Body of pancreas (tissue), 4 donors: ENCODE data around the gene GRIP2.

ENCODE experiments used
- POLR2A ChIP-seq, 3 donors: fragments of 450-650 bp; IDR thresholded peaks; one replicate each; pipeline ENCODE4 v1.6.1; 2016; ENCODE audit warnings: antibody characterized with exemption in 3 of 3, mild to moderate bottlenecking in 2 of 3
- TF ChIP-seq, protein P1 (sequence below), 7 experiments: fragments of 450-650 bp in 4 of 7; fragments of 200-600 bp in 3 of 7; sonication (generic) in 3 of 7; IDR thresholded peaks; one replicate each; pipeline ENCODE4 v1.5.1; 2016 to 2019; ENCODE audit warnings: antibody characterized with exemption in 7 of 7

DNA sequence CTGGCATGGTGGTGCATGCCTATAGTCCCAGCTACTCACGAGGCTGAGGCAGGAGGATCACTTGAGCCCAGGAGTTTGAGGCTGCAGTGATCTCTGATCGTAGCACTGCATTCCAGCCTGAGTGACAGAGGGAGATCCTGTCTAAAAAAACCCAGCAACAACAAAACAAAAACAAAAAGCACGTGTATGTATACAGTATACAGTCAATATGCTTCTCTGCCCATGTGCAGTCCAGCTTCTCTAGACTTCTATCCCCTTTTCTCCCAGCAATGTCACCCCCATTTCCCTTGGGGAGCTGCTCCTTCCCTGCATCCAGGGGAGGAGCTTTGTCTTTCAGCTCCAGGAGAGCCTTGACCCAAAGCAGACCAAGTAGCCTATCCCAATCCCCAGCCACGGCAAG is 20.0 kb upstream of the GRIP2 start:
- TF ChIP-seq POLR2A (IDR thresholded peaks at IDR 0.05) = no peak
- TF ChIP-seq, protein P1, sequence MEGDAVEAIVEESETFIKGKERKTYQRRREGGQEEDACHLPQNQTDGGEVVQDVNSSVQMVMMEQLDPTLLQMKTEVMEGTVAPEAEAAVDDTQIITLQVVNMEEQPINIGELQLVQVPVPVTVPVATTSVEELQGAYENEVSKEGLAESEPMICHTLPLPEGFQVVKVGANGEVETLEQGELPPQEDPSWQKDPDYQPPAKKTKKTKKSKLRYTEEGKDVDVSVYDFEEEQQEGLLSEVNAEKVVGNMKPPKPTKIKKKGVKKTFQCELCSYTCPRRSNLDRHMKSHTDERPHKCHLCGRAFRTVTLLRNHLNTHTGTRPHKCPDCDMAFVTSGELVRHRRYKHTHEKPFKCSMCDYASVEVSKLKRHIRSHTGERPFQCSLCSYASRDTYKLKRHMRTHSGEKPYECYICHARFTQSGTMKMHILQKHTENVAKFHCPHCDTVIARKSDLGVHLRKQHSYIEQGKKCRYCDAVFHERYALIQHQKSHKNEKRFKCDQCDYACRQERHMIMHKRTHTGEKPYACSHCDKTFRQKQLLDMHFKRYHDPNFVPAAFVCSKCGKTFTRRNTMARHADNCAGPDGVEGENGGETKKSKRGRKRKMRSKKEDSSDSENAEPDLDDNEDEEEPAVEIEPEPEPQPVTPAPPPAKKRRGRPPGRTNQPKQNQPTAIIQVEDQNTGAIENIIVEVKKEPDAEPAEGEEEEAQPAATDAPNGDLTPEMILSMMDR (IDR thresholded peaks at IDR 0.05) = no peak
